HG03108 (cell line): ENCODE data around the gene RHBDD3.
"Not testable (repeated sequence)": the region's sequence is repeated elsewhere in the genome, so short reads cannot be mapped to it uniquely, and the experiment has no call there.

Source experiments
- ATAC-seq: cut with Tn5 transposase; IDR thresholded peaks from one replicate; pipeline ENCODE4 v1.9.1; 2021; ENCODE audit warnings: moderate library complexity; ENCODE audit not compliant: unreplicated experiment

The RHBDD3 gene

GRCh38 chr22:29251981-29252911, 15.5 kb downstream of the RHBDD3 start:
- ATAC-seq = no peak

- ATAC-seq = no peak
These were observed 16.5 kb downstream of the RHBDD3 start for GRCh38 chr22:29251265-29251664.

- ATAC-seq = not testable (repeated sequence)
These were observed 19.9 kb downstream of the RHBDD3 start for GRCh38 chr22:29247891-29248290.

- ATAC-seq = no peak
These were observed 22.0 kb downstream of the RHBDD3 start for GRCh38 chr22:29245626-29246385.

- ATAC-seq = no peak
These were observed 22.8 kb downstream of the RHBDD3 start for GRCh38 chr22:29244785-29245625.

GRCh38 chr22:29243874-29244446, 23.8 kb downstream of the RHBDD3 start:
- ATAC-seq = no peak

GRCh38 chr22:29240481-29240880, 27.3 kb downstream of the RHBDD3 start:
- not testable (repeated sequence) for ATAC-seq

GRCh38 chr22:29233277-29233877, 34.4 kb downstream of the RHBDD3 start:
- ATAC-seq = no peak

GRCh38 chr22:29231971-29232959, 35.5 kb downstream of the RHBDD3 start:
- no peak for ATAC-seq

- no peak for ATAC-seq
These were observed 36.6 kb downstream of the RHBDD3 start for GRCh38 chr22:29230972-29231875.

- ATAC-seq = no peak
These were observed 41.3 kb downstream of the RHBDD3 start for GRCh38 chr22:29226351-29226981.

GRCh38 chr22:29225422-29226090, 42.2 kb downstream of the RHBDD3 start:
- ATAC-seq = no peak

GRCh38 chr22:29224859-29225410, 42.8 kb downstream of the RHBDD3 start:
- ATAC-seq = no peak

GRCh38 chr22:29224121-29224858, 43.5 kb downstream of the RHBDD3 start:
- ATAC-seq = no peak

- no peak for ATAC-seq
These were observed 47.7 kb downstream of the RHBDD3 start for GRCh38 chr22:29219881-29220670.
